Thyroid gland (tissue), 4 donors: ENCODE data around the gene HASPIN. TPM values are rescaled to one million over a fixed set of nuclear protein-coding genes. Genes with fewer than 3 reads are reported as not detected.

Experiments
- DNase-seq, 2 donors: peaks; one replicate each; pipeline ENCODE4 v3.0.0-alpha.2; 2019
- H3K27ac ChIP-seq, 3 donors: fragments of 200-600 bp; sonication (generic); 1 replicate in 2 of 3; 2 replicates in 1 of 3; pipeline ENCODE4 v1.5.1; 2016 to 2019; ENCODE audit warnings: mild to moderate bottlenecking in 1 of 3, moderate library complexity in 1 of 3
- H3K27me3 ChIP-seq: fragments of 200-600 bp; sonication (generic); one replicate; pipeline ENCODE4 v1.5.1; 2019
- H3K36me3 ChIP-seq, 2 donors: fragments of 200-600 bp; sonication (generic); one replicate each; pipeline ENCODE4 v1.5.1; 2016 to 2019
- H3K4me1 ChIP-seq, 2 donors: fragments of 200-600 bp; sonication (generic); one replicate each; pipeline ENCODE4 v1.5.1; 2017 to 2019
- H3K4me3 ChIP-seq, 3 donors: fragments of 200-600 bp; sonication (generic); replicated peaks in 1 of 3; 1 replicate in 2 of 3; 2 replicates in 1 of 3; pipeline ENCODE4 v1.5.1; 2016; ENCODE audit warnings: mild to moderate bottlenecking in 1 of 3
- H3K9me3 ChIP-seq: fragments of 200-600 bp; sonication (generic); one replicate; pipeline ENCODE4 v1.5.1; 2017
- CTCF ChIP-seq, 6 experiments: fragments of 200-600 bp in 3 of 6; fragments of 450-650 bp in 3 of 6; sonication (generic) in 3 of 6; IDR thresholded peaks; one replicate each; pipeline ENCODE4 v1.5.1; 2016 to 2019; ENCODE audit warnings: antibody characterized with exemption in 6 of 6, mild to moderate bottlenecking in 2 of 6, inconsistent platforms in 1 of 6, moderate library complexity in 1 of 6
- POLR2A ChIP-seq, 2 donors: fragments of 450-650 bp; IDR thresholded peaks; one replicate each; pipeline ENCODE4 v1.6.1; 2017; ENCODE audit warnings: antibody characterized with exemption in 2 of 2, mild to moderate bottlenecking in 2 of 2, moderate library complexity in 1 of 2
- WGBS, 2 donors: methylation state at CpG; one replicate each; pipeline ENCODE4 v1.1.5; 2017; 5-methylcytosine and 5-hydroxymethylcytosine counted together
- intact Hi-C: fragments of 100-400 bp; cut with DNase I; formaldehyde crosslinking; loops from one replicate; pipeline ENCODE4 v1.15.1; 2023
- total RNA-seq, 4 donors: library from RNA; depleted of rRNA; stranded (reverse); fragments of >200 nt; gene quantifications; one replicate each; pipeline ENCODE4 v1.2.3, GENCODE V29; 2016

The HASPIN gene
- total RNA-seq, 4 donors from 2014 or later, result 0.13 to 0.21 TPM; not detected in 2

- intact Hi-C loops, result no loop called here
These were observed 8.4 kb upstream of the HASPIN start for GRCh38 chr17:3715296-3715695.

GRCh38 chr17:3718201-3718600 lies 5.5 kb upstream of the HASPIN start:
- Histone ChIP-seq H3K27ac (no peak overlapping the region), H3K9me3 (no peaks in the 10 kb centered on the region), H3K4me3 (no peak overlapping the region), H3K4me1 (peaks cover 8% of the 10 kb centered on the region in 2 donors), H3K27me3 (no peaks in the 10 kb centered on the region), H3K36me3 (peaks cover 12 to 41% of the 10 kb centered on the region in 2 donors)
- DNase-seq, result no peak
- intact Hi-C loops, result no loop called here
- WGBS, 2 donors, result 92 to 98% methylated on average over 4 of the region's 4 CpGs
- TF ChIP-seq POLR2A (IDR thresholded peaks at IDR 0.05) (no peak), CTCF (IDR thresholded peaks at IDR 0.05) (no peak)

More at GRCh38 chr17:3715296-3715695, 8.4 kb upstream of the HASPIN start:
- H3K27me3 ChIP-seq, result no peaks in the 10 kb centered on the region
- no peaks in the 10 kb centered on the region for H3K4me1 ChIP-seq
- 82 to 95% methylated on average over 8 of the region's 8 CpGs for WGBS, 2 donors
- DNase-seq, result no peak
- no peak overlapping the region for H3K4me3 ChIP-seq
- no peak overlapping the region for H3K27ac ChIP-seq
- peaks cover 12 to 41% of the 10 kb centered on the region in 2 donors for H3K36me3 ChIP-seq
- TF ChIP-seq CTCF (IDR thresholded peaks at IDR 0.05) (no peak), POLR2A (IDR thresholded peaks at IDR 0.05) (no peak)
- H3K9me3 ChIP-seq, result no peaks in the 10 kb centered on the region

GRCh38 chr17:3719265-3719664 lies 4.4 kb upstream of the HASPIN start:
- H3K27me3 ChIP-seq, result no peaks in the 10 kb centered on the region
- H3K36me3 ChIP-seq, result peaks cover 12 to 39% of the 10 kb centered on the region in 2 donors
- no peaks in the 10 kb centered on the region for H3K9me3 ChIP-seq
- intact Hi-C loops, result no loop called here
- DNase-seq, result no peak
- H3K27ac ChIP-seq, result no peak overlapping the region
- H3K4me1 ChIP-seq, result peaks cover 11% of the 10 kb centered on the region in 2 donors
- TF ChIP-seq POLR2A (IDR thresholded peaks at IDR 0.05) (no peak), CTCF (IDR thresholded peaks at IDR 0.05) (no peak)
- H3K4me3 ChIP-seq, result no peak overlapping the region

GRCh38 chr17:3722716-3723115 lies 987 bp upstream of the HASPIN start:
- 37 to 42% methylated on average over 6 of the region's 6 CpGs for WGBS, 2 donors
- H3K36me3 ChIP-seq, result peaks cover 0 to 8% of the 10 kb centered on the region in 2 donors
- no peaks in the 10 kb centered on the region for H3K9me3 ChIP-seq
- TF ChIP-seq CTCF (IDR thresholded peaks at IDR 0.05), result no peak
- TF ChIP-seq POLR2A (IDR thresholded peaks at IDR 0.05), result no peak
- no peak for DNase-seq
- intact Hi-C loops, result no loop called here
- no peaks in the 10 kb centered on the region for H3K27me3 ChIP-seq
- H3K27ac ChIP-seq, result no peak overlapping the region
- peak overlapping the region in 1 of 3 donors; percentile 71 for H3K4me3 ChIP-seq
- peaks cover 13 to 14% of the 10 kb centered on the region in 2 donors for H3K4me1 ChIP-seq

GRCh38 chr17:3723188-3723555 lies 531 bp upstream of the HASPIN start:
- Histone ChIP-seq H3K9me3 (no peaks in the 10 kb centered on the region), H3K4me3 (peak overlapping the region; percentile 71 to 95 (median 92)), H3K27ac (peak overlapping the region; percentile 53 to 78 (median 77)), H3K27me3 (no peaks in the 10 kb centered on the region), H3K36me3 (peaks cover 0 to 4% of the 10 kb centered on the region in 2 donors), H3K4me1 (peaks cover 13 to 14% of the 10 kb centered on the region in 2 donors)
- WGBS, 2 donors, result 1 to 6% methylated on average over 13 of the region's 13 CpGs
- no peak for TF ChIP-seq POLR2A (IDR thresholded peaks at IDR 0.05)
- TF ChIP-seq CTCF (IDR thresholded peaks at IDR 0.05), result no peak
- intact Hi-C loops, result no loop called here
- no peak for DNase-seq
